ENCODE data around the gene RBMS1. TPM values are rescaled to one million over a fixed set of nuclear protein-coding genes. Genes with fewer than 3 reads are reported as not detected.
"Not testable (repeated sequence)": the region's sequence is repeated elsewhere in the genome, so short reads cannot be mapped to it uniquely, and the experiment has no call there.

Gene RBMS1
- total RNA-seq, 1 donor from 2014 or later: 102 TPM

DNA sequence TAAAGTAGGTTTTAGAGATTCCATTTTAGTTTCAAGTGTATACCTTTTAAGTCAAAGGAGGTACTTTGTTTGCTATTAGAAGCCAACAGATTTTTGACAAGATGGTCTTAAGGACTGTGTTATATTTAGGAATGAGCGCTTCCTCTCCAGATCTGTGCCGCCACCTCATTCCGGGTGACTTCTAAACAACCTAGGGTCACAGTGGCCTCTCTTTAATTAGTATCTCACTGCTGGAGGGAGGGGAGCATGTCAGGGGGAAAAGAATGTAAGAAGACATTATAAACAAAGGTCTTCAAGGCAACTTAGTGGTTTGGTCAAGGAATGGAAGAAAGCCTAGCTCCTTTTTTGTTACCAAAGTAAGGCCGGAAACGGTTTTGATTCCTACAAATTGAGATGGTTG is 67.0 kb downstream of the RBMS1 start:
- no peaks in the 10 kb centered on the region for H3K36me3 ChIP-seq
- TF ChIP-seq, protein P1, sequence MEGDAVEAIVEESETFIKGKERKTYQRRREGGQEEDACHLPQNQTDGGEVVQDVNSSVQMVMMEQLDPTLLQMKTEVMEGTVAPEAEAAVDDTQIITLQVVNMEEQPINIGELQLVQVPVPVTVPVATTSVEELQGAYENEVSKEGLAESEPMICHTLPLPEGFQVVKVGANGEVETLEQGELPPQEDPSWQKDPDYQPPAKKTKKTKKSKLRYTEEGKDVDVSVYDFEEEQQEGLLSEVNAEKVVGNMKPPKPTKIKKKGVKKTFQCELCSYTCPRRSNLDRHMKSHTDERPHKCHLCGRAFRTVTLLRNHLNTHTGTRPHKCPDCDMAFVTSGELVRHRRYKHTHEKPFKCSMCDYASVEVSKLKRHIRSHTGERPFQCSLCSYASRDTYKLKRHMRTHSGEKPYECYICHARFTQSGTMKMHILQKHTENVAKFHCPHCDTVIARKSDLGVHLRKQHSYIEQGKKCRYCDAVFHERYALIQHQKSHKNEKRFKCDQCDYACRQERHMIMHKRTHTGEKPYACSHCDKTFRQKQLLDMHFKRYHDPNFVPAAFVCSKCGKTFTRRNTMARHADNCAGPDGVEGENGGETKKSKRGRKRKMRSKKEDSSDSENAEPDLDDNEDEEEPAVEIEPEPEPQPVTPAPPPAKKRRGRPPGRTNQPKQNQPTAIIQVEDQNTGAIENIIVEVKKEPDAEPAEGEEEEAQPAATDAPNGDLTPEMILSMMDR (IDR thresholded peaks at IDR 0.05): no peak
- H3K27ac ChIP-seq: peak overlapping the region; percentile 14
- H3K4me3 ChIP-seq: no peak overlapping the region
- no peak for ATAC-seq
- no peak for DNase-seq
- intact Hi-C loops (cut with DNase I): no loop called here
- peaks cover 39% of the 10 kb centered on the region for H3K4me1 ChIP-seq
- no peaks in the 10 kb centered on the region for H3K9me3 ChIP-seq
- H3K27me3 ChIP-seq: no peaks in the 10 kb centered on the region

DNA sequence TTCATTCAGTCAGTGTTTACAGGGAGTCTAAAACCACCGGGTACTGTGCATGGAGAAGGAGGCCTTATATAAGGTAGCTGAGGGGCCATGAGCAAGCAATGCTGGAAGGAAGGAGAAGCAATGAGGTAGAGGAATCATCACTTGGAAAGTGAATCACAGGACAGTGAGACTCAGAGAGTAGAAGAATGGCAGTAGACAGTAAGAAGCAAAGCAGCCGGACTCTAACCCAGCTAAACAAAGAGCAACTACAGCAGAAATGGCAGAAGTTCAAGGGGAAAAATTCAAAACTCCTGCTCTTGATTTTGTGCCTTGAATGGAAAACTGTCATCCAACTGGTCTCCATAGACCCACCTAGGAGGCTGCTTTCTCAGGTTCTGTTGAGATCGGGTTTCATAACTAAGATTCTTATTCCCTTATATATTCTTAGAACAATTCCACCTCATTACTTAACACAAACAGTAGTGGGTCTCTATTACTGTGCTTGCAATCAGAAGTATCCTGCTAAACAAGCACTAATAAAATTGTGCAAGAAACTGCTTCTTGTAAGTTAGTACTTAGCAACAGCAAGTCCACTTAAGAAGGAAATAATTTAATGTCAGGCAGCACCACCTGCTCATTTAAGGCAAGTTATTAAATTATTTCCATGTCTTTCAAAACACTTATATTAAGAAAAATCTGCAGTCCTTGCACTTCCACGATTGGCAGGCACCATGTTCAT is 68.0 kb downstream of the RBMS1 start:
- ATAC-seq: peak; percentile 86
- peak overlapping the region; percentile 24 for H3K27ac ChIP-seq
- TF ChIP-seq, protein P1 (IDR thresholded peaks at IDR 0.05): no peak
- no peak for DNase-seq
- intact Hi-C loops (cut with DNase I): no loop called here
- H3K4me1 ChIP-seq: peaks cover 39% of the 10 kb centered on the region
- no peaks in the 10 kb centered on the region for H3K36me3 ChIP-seq
- H3K9me3 ChIP-seq: no peaks in the 10 kb centered on the region
- H3K27me3 ChIP-seq: no peaks in the 10 kb centered on the region
- no peak overlapping the region for H3K4me3 ChIP-seq

DNA sequence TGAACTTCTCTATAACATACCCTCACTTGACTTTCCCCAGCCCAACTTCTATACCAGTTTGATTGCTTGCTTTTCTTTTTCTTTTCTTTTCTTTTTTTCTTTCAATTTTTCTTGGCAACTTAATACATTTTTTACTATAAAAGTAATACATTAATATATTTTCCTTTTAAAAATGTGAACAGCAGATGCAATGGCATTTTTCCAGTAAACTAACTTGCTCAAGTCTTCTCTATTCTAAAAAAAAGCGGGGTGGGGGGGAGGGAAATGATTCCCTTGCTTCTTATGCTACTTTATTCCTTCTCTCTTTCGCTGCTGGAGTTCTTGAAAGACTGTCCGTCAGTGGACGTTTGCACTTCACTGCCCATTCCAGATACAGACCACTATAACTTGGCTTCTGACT is 70.5 kb downstream of the RBMS1 start:
- no peak overlapping the region for H3K4me3 ChIP-seq
- no peak for DNase-seq
- peaks cover 34% of the 10 kb centered on the region for H3K4me1 ChIP-seq
- H3K36me3 ChIP-seq: no peaks in the 10 kb centered on the region
- H3K27me3 ChIP-seq: no peaks in the 10 kb centered on the region
- intact Hi-C loops (cut with DNase I): no loop called here
- TF ChIP-seq, protein P1 (IDR thresholded peaks at IDR 0.05): no peak
- H3K9me3 ChIP-seq: no peaks in the 10 kb centered on the region
- ATAC-seq: no peak
- no peak overlapping the region for H3K27ac ChIP-seq

DNA sequence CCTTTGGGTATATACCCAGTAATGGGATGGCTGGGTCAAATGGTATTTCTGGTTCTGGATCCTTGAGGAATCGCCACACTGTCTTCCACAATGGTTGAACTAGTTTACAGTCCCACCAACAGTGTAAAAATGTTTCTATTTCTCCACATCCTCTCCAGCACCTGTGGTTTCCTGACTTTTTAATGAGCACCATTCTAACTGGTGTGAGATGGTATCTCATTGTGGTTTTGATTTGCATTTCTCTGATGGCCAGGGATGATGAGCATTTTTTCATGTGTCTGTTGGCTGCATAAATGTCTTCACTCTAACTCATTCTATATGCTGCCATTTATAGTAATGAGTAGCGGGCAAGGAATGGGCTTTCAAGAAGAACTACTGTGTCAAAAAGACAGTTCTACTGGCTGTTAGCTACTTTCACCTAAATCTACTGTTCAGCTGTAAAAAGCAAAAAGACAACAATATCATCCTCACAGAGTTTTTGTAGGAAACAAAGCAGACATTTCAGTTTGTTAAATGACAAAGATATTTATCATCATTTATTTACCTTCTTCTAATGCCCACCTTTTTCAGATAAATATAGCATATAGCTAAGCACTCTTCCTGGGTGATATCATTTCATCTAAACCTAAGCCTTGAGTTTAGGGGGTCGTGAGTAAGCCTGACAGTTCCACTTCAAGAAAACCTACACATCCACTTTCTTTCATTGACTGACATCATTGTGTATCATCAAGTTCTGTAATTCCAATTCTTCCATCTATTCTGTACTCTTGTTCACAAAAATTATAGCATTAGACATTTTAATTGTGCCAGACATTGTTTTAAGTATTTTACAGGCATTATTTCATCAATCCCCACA is 71.7 kb downstream of the RBMS1 start:
- intact Hi-C loops (cut with DNase I); H3K27me3 ChIP-seq; H3K27ac ChIP-seq; H3K4me3 ChIP-seq; H3K9me3 ChIP-seq; H3K36me3 ChIP-seq; DNase-seq; ATAC-seq: not testable (repeated sequence)
- peaks cover 25% of the 10 kb centered on the region for H3K4me1 ChIP-seq

DNA sequence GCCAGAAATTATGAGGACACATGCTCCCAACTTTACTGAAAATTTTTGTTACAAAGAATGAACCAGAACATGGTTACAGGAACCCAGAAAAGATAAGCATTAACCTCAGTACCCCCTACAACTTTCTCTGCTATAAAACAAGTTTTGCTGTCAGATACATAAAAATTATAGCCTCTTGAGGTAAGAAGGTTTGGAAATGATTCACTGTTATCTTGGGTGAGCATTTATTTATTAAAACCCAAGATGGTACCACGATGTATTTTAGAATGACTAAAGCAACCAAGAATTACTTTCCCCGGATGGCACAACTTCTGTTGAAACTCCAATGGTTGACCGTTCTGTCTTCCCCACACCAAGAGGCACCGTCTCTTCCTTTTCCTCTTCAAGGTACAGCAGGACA is 72.9 kb downstream of the RBMS1 start:
- Histone ChIP-seq H3K27ac (no peak overlapping the region), H3K4me3 (no peak overlapping the region), H3K27me3 (no peaks in the 10 kb centered on the region), H3K4me1 (peaks cover 18% of the 10 kb centered on the region), H3K36me3 (no peaks in the 10 kb centered on the region), H3K9me3 (no peaks in the 10 kb centered on the region)
- TF ChIP-seq, protein P1 (IDR thresholded peaks at IDR 0.05): no peak
- ATAC-seq: no peak
- DNase-seq: no peak
- intact Hi-C loops (cut with DNase I): no loop called here

Data from upper lobe of right lung (tissue), 1 donor.